Measurements from ENCODE around the gene TWNK. TPM values are rescaled to one million over a fixed set of nuclear protein-coding genes. Genes with fewer than 3 reads are reported as not detected.

The TWNK gene
- total and polyA plus RNA-seq, 2 donors from 2014 or later: 3.8 to 8.9 TPM

- H3K27ac ChIP-seq (ENCODE audit: low read depth in 2 of 2, low read length in 2 of 2): no peak overlapping the region
- TF ChIP-seq CTCF (IDR thresholded peaks at IDR 0.05; ENCODE audit: borderline replicate concordance, extremely low read depth, insufficient read depth): no peak
- intact Hi-C loops (cut with DNase I): no loop called here
- H3K36me3 ChIP-seq (ENCODE audit: control insufficient read depth in 2 of 3, insufficient read depth in 3 of 3, low read length in 3 of 3): peaks cover 3 to 40% (median 24%) of the 10 kb centered on the region in 3 donors
- no peak overlapping the region for H3K4me3 ChIP-seq (ENCODE audit: low read length in 3 of 3)
- H3K9ac ChIP-seq (ENCODE audit: low read length in 3 of 3): no peak overlapping the region
- no peaks in the 10 kb centered on the region for H3K9me3 ChIP-seq (ENCODE audit: control insufficient read depth in 2 of 3, insufficient read depth in 1 of 3, low read length in 3 of 3)
- no peaks in the 10 kb centered on the region for H3K27me3 ChIP-seq (ENCODE audit: control insufficient read depth, insufficient read depth, low read length)
- FAIRE-seq (no peak), DNase-seq (no peak)
- no peaks in the 10 kb centered on the region for H3K4me1 ChIP-seq (ENCODE audit: control insufficient read depth in 2 of 3, insufficient read depth in 2 of 3, low read depth in 1 of 3, low read length in 3 of 3)
Measured at GRCh38 chr10:100978901-100979195, 8.5 kb upstream of the TWNK start.

GRCh38 chr10:100979791-100980272 lies 7.5 kb upstream of the TWNK start:
- no peak overlapping the region for H3K27ac ChIP-seq (ENCODE audit: low read depth in 2 of 2, low read length in 2 of 2)
- intact Hi-C loops (cut with DNase I): no loop called here
- no peak for TF ChIP-seq CTCF (IDR thresholded peaks at IDR 0.05; ENCODE audit: borderline replicate concordance, extremely low read depth, insufficient read depth)
- peaks cover 3 to 40% (median 24%) of the 10 kb centered on the region in 3 donors for H3K36me3 ChIP-seq (ENCODE audit: control insufficient read depth in 2 of 3, insufficient read depth in 3 of 3, low read length in 3 of 3)
- H3K9ac ChIP-seq (ENCODE audit: low read length in 3 of 3): no peak overlapping the region
- no peaks in the 10 kb centered on the region for H3K9me3 ChIP-seq (ENCODE audit: control insufficient read depth in 2 of 3, insufficient read depth in 1 of 3, low read length in 3 of 3)
- DNase-seq: peak in 2 of 5 donors; percentile 33 to 61
- no peaks in the 10 kb centered on the region for H3K27me3 ChIP-seq (ENCODE audit: control insufficient read depth, insufficient read depth, low read length)
- H3K4me3 ChIP-seq (ENCODE audit: low read length in 3 of 3): no peak overlapping the region
- H3K4me1 ChIP-seq (ENCODE audit: control insufficient read depth in 2 of 3, insufficient read depth in 2 of 3, low read depth in 1 of 3, low read length in 3 of 3): no peaks in the 10 kb centered on the region
- no peak for FAIRE-seq

- Histone ChIP-seq H3K9me3 (ENCODE audit: control insufficient read depth in 2 of 3, insufficient read depth in 1 of 3, low read length in 3 of 3) (no peaks in the 10 kb centered on the region), H3K4me3 (ENCODE audit: low read length in 3 of 3) (no peak overlapping the region), H3K27me3 (ENCODE audit: control insufficient read depth, insufficient read depth, low read length) (no peaks in the 10 kb centered on the region), H3K27ac (ENCODE audit: low read depth in 2 of 2, low read length in 2 of 2) (no peak overlapping the region), H3K4me1 (ENCODE audit: control insufficient read depth in 2 of 3, insufficient read depth in 2 of 3, low read depth in 1 of 3, low read length in 3 of 3) (peaks cover 0 to 4% (median 0%) of the 10 kb centered on the region in 3 donors), H3K9ac (ENCODE audit: low read length in 3 of 3) (no peak overlapping the region), H3K36me3 (ENCODE audit: control insufficient read depth in 2 of 3, insufficient read depth in 3 of 3, low read length in 3 of 3) (peaks cover 3 to 40% (median 24%) of the 10 kb centered on the region in 3 donors)
- TF ChIP-seq CTCF (IDR thresholded peaks at IDR 0.05; ENCODE audit: borderline replicate concordance, extremely low read depth, insufficient read depth): no peak
- no peak for FAIRE-seq
- intact Hi-C loops (cut with DNase I): no loop called here
- no peak for DNase-seq
Measured at GRCh38 chr10:100980311-100980710, 7.0 kb upstream of the TWNK start.

GRCh38 chr10:100980711-100981110 lies 6.6 kb upstream of the TWNK start:
- no peak overlapping the region for H3K27ac ChIP-seq (ENCODE audit: low read depth in 2 of 2, low read length in 2 of 2)
- intact Hi-C loops (cut with DNase I): no loop called here
- DNase-seq (no peak), FAIRE-seq (no peak)
- no peak overlapping the region for H3K9ac ChIP-seq (ENCODE audit: low read length in 3 of 3)
- no peak for TF ChIP-seq CTCF (IDR thresholded peaks at IDR 0.05; ENCODE audit: borderline replicate concordance, extremely low read depth, insufficient read depth)
- peaks cover 0 to 6% (median 0%) of the 10 kb centered on the region in 3 donors for H3K4me1 ChIP-seq (ENCODE audit: control insufficient read depth in 2 of 3, insufficient read depth in 2 of 3, low read depth in 1 of 3, low read length in 3 of 3)
- H3K27me3 ChIP-seq (ENCODE audit: control insufficient read depth, insufficient read depth, low read length): no peaks in the 10 kb centered on the region
- peaks cover 3 to 40% (median 24%) of the 10 kb centered on the region in 3 donors for H3K36me3 ChIP-seq (ENCODE audit: control insufficient read depth in 2 of 3, insufficient read depth in 3 of 3, low read length in 3 of 3)
- no peaks in the 10 kb centered on the region for H3K9me3 ChIP-seq (ENCODE audit: control insufficient read depth in 2 of 3, insufficient read depth in 1 of 3, low read length in 3 of 3)
- no peak overlapping the region for H3K4me3 ChIP-seq (ENCODE audit: low read length in 3 of 3)
